Measurements from ENCODE around the gene SMIM27. TPM values are rescaled to one million over a fixed set of nuclear protein-coding genes. Genes with fewer than 3 reads are reported as not detected.

The SMIM27 gene
- total RNA-seq, 1 experiment from 2014 or later: 15.7 TPM

GRCh38 chr9:32525709-32526030 lies 26.5 kb upstream of the SMIM27 start:
- no peaks in the 10 kb centered on the region for H3K79me1 ChIP-seq (ENCODE audit: insufficient read depth, low read depth, low read length, poor library complexity, severe bottlenecking)
- no peak overlapping the region for H4K91ac ChIP-seq (ENCODE audit: insufficient read length, low read depth, low read length)
- H2BK12ac ChIP-seq (ENCODE audit: insufficient read length, low read depth, low read length): no peak overlapping the region
- peak overlapping the region; percentile 57 for H2BK5ac ChIP-seq (ENCODE audit: insufficient read length, low read length)
- H3K18ac ChIP-seq (ENCODE audit: insufficient read length, low read depth, low read length): peak overlapping the region; percentile 72
- H4K20me1 ChIP-seq (ENCODE audit: control insufficient read depth, insufficient read depth, insufficient read length): no peaks in the 10 kb centered on the region
- H3K27ac ChIP-seq (ENCODE audit: insufficient read length, low read depth, low read length): peak overlapping the region; percentile 22
- H3K4ac ChIP-seq (ENCODE audit: low read depth, low read length): no peak overlapping the region
- H3K4me1 Mint-ChIP-seq: peaks cover 10 to 17% of the 10 kb centered on the region in 2 experiments
- no peaks in the 10 kb centered on the region for H3K4me1 ChIP-seq (ENCODE audit: insufficient read depth, low read length)
- peak overlapping the region; percentile 69 for H2BK120ac ChIP-seq (ENCODE audit: low read depth, low read length, poor library complexity, severe bottlenecking)
- H4K8ac ChIP-seq (replicated peaks; ENCODE audit: insufficient read length, low read depth, low read length): no peak overlapping the region
- H3K23me2 ChIP-seq (ENCODE audit: insufficient read length, low read depth, low read length, poor library complexity, severe bottlenecking): no peaks in the 10 kb centered on the region
- H3K36me3 Mint-ChIP-seq (ENCODE audit: insufficient read depth in 1 of 3, low read depth in 3 of 3): peaks cover 8 to 21% (median 13%) of the 10 kb centered on the region in 3 experiments; a peak in 6 of 7 replicates
- H2AFZ ChIP-seq (ENCODE audit: low read length): peak overlapping the region; percentile 84
- peak overlapping the region in 2 of 3 experiments; percentile 18 to 89; a peak in 2 of 7 replicates for H3K27ac Mint-ChIP-seq
- no peaks in the 10 kb centered on the region for H3K27me3 ChIP-seq (ENCODE audit: insufficient read depth, low read length)
- TF ChIP-seq CTCF (conservative IDR thresholded peaks at IDR 0.05): no peak
- WGBS (ENCODE audit: extremely low coverage, insufficient read length, low lambda C conversion rate): no CpG with 5 or more reads among the region's 4 CpGs
- H3K56ac ChIP-seq (ENCODE audit: insufficient read length, low read depth, low read length): no peak overlapping the region
- peak overlapping the region; percentile 27 for H3K9ac ChIP-seq (ENCODE audit: extremely low read depth, insufficient read length, low read length)
- H4K5ac ChIP-seq (ENCODE audit: insufficient read length, low read depth, low read length): peak overlapping the region; percentile 85
- H3K79me2 ChIP-seq (ENCODE audit: insufficient read depth, low read length): no peaks in the 10 kb centered on the region
- peak overlapping the region; percentile 78; the same call in 1 of the 2 replicates for H3K14ac ChIP-seq (ENCODE audit: insufficient read depth, low read length)
- no peak overlapping the region for H2AK5ac ChIP-seq (ENCODE audit: insufficient read length, low read length)
- peaks cover 6 to 16% of the 10 kb centered on the region in 2 experiments; a peak in 4 of 5 replicates for H3K9me3 Mint-ChIP-seq
- no peak overlapping the region for H2BK20ac ChIP-seq (ENCODE audit: low read depth, low read length, poor library complexity, severe bottlenecking)
- H3K27me3 Mint-ChIP-seq (ENCODE audit: low read depth): no peaks in the 10 kb centered on the region
- peak overlapping the region; percentile 86 for H3K4me2 ChIP-seq (ENCODE audit: insufficient read depth, insufficient read length, low read length)
- no peak for DNase-seq
- peak overlapping the region; percentile 86 to 90 for H3K4me3 Mint-ChIP-seq
- no peak overlapping the region for H3K23ac ChIP-seq (ENCODE audit: insufficient read length, low read depth, low read length)
- H2BK15ac ChIP-seq (ENCODE audit: low read depth, low read length): no peak overlapping the region
- H3T11ph ChIP-seq (ENCODE audit: low read length): no peak overlapping the region
- no peaks in the 10 kb centered on the region for H3K9me3 ChIP-seq (ENCODE audit: control insufficient read depth, low read depth, low read length)
